SK-N-SH treated with all-trans-retinoic acid at 6 μM for 48 hours (cell line): ENCODE measurements around the gene RGS7.

Experiments
- ATAC-seq: fragments of 200-7000 bp; cut with Tn5 transposase; 3 replicates; pipeline ENCODE4 v1.9.1; 2020; ENCODE audit warnings: mild to moderate bottlenecking, moderate library complexity
- ARNTL ChIP-seq: fragments of 450-650 bp; formaldehyde crosslinking; IDR thresholded peaks from 2 replicates; pipeline ENCODE4 v1.5.0; 2020; ENCODE audit warnings: low read depth, mild to moderate bottlenecking, moderate library complexity, borderline replicate concordance
- BACH2 ChIP-seq: fragments of 250-450 bp; sonication (Bioruptor Pico); IDR thresholded peaks from 2 replicates; pipeline ENCODE4 v1.9.0; 2021; ENCODE audit warnings: mild to moderate bottlenecking, borderline replicate concordance
- ESRRG ChIP-seq: fragments of 250-450 bp; sonication (Bioruptor Pico); IDR thresholded peaks from 2 replicates; pipeline ENCODE4 v1.6.1; 2021; ENCODE audit warnings: mild to moderate bottlenecking
- GLIS3 ChIP-seq: fragments of 250-450 bp; sonication (Bioruptor Pico); IDR thresholded peaks from 2 replicates; pipeline ENCODE4 v1.5.0; 2020; ENCODE audit warnings: mild to moderate bottlenecking, moderate library complexity
- ISL1 ChIP-seq: fragments of 250-450 bp; sonication (Bioruptor Pico); IDR thresholded peaks from 2 replicates; pipeline ENCODE4 v2.1.2; 2022; ENCODE audit warnings: mild to moderate bottlenecking, moderate library complexity
- PPARA ChIP-seq: fragments of 250-450 bp; sonication (Bioruptor Pico); IDR thresholded peaks from 2 replicates; pipeline ENCODE4 v1.5.0; 2020; ENCODE audit warnings: mild to moderate bottlenecking, borderline replicate concordance
- SNAI2 ChIP-seq: fragments of 250-450 bp; sonication (Bioruptor Pico); IDR thresholded peaks from 2 replicates; pipeline ENCODE4 v1.5.0; 2020; ENCODE audit warnings: mild to moderate bottlenecking, moderate library complexity
- TCF4 ChIP-seq: fragments of 250-450 bp; sonication (Bioruptor Pico); IDR thresholded peaks from 2 replicates; pipeline ENCODE4 v1.8.0; 2021; ENCODE audit warnings: mild to moderate bottlenecking, moderate library complexity, borderline replicate concordance
- TOX ChIP-seq: fragments of 250-450 bp; sonication (Bioruptor Pico); IDR thresholded peaks from 2 replicates; pipeline ENCODE4 v1.8.0; 2021; ENCODE audit warnings: mild to moderate bottlenecking, moderate library complexity, borderline replicate concordance
- ZFP3 ChIP-seq: fragments of 250-450 bp; sonication (Bioruptor Pico); IDR thresholded peaks from 2 replicates; pipeline ENCODE4 v1.5.0; 2020; ENCODE audit warnings: mild to moderate bottlenecking, moderate library complexity
- ZFP30 ChIP-seq: fragments of 450-650 bp; formaldehyde crosslinking; IDR thresholded peaks from 2 replicates; pipeline ENCODE4 v1.5.0; 2022; ENCODE audit warnings: mild to moderate bottlenecking, moderate library complexity
- ZNF565 ChIP-seq: fragments of 450-650 bp; formaldehyde crosslinking; conservative IDR thresholded peaks from 2 replicates; pipeline ENCODE4 v1.5.0; 2020; ENCODE audit warnings: low read depth, mild to moderate bottlenecking, moderate library complexity
- ZNF70 ChIP-seq: fragments of 450-650 bp; formaldehyde crosslinking; IDR thresholded peaks from 2 replicates; pipeline ENCODE4 v1.5.0; 2020; ENCODE audit warnings: mild to moderate bottlenecking, moderate library complexity
- ZNF8 ChIP-seq: fragments of 450-650 bp; formaldehyde crosslinking; IDR thresholded peaks from 2 replicates; pipeline ENCODE4 v1.5.0; 2020; ENCODE audit warnings: mild to moderate bottlenecking, moderate library complexity
- TF ChIP-seq, protein P1 (sequence below): fragments of 250-450 bp; sonication (Bioruptor Pico); IDR thresholded peaks from 2 replicates; pipeline ENCODE4 v1.5.1; 2020; ENCODE audit warnings: low read depth, mild to moderate bottlenecking, moderate library complexity
- TF ChIP-seq, protein P2 (sequence below): fragments of 250-450 bp; sonication (Bioruptor Pico); IDR thresholded peaks from 2 replicates; pipeline ENCODE4 v1.8.0; 2021; ENCODE audit warnings: low read depth, mild to moderate bottlenecking, moderate library complexity, borderline replicate concordance
- TF ChIP-seq, protein P3 (sequence below): fragments of 250-450 bp; sonication (Bioruptor Pico); IDR thresholded peaks from 2 replicates; pipeline ENCODE4 v1.8.0; 2020; ENCODE audit warnings: mild to moderate bottlenecking, moderate library complexity, borderline replicate concordance
- TF ChIP-seq, protein P4 (sequence below): fragments of 250-450 bp; sonication (Bioruptor Pico); IDR thresholded peaks from 2 replicates; pipeline ENCODE4 v1.5.0; 2020; ENCODE audit warnings: mild to moderate bottlenecking, moderate library complexity

Gene RGS7

DNA sequence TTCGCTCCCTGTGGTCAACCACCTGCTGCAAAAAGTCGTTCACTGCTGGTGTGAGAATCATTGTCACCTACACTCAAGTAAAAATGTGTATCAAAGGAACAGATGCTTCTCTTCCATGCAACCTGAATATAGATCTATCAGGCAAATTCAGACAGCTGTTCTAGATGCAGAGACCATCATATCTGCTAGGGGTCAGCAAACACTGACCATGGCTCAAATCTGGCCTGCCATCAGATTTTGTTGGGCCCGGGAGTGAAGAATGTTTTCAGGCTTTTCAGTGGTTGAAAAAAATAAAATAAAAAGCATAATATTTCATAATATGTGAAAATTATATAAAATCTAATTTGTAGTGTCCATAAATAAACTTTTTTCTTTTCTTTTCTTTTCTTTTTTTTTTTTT lies 199.6 kb downstream of the RGS7 start:
- no peak for ATAC-seq
- TF ChIP-seq ARNTL (CRISPR knock-in tag) (no peak), TCF4 (CRISPR knock-in tag) (no peak), ZFP3 (no peak), ZFP30 (CRISPR knock-in tag) (no peak), ISL1 (CRISPR knock-in tag) (no peak), ZNF8 (CRISPR knock-in tag) (no peak), TOX (CRISPR knock-in tag) (no peak), ZNF70 (no peak), PPARA (CRISPR knock-in tag) (no peak), GLIS3 (no peak)
- TF ChIP-seq, protein P1, sequence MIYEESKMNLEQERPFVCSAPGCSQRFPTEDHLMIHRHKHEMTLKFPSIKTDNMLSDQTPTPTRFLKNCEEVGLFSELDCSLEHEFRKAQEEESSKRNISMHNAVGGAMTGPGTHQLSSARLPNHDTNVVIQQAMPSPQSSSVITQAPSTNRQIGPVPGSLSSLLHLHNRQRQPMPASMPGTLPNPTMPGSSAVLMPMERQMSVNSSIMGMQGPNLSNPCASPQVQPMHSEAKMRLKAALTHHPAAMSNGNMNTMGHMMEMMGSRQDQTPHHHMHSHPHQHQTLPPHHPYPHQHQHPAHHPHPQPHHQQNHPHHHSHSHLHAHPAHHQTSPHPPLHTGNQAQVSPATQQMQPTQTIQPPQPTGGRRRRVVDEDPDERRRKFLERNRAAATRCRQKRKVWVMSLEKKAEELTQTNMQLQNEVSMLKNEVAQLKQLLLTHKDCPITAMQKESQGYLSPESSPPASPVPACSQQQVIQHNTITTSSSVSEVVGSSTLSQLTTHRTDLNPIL (CRISPR knock-in tag): no peak
- TF ChIP-seq, protein P2, sequence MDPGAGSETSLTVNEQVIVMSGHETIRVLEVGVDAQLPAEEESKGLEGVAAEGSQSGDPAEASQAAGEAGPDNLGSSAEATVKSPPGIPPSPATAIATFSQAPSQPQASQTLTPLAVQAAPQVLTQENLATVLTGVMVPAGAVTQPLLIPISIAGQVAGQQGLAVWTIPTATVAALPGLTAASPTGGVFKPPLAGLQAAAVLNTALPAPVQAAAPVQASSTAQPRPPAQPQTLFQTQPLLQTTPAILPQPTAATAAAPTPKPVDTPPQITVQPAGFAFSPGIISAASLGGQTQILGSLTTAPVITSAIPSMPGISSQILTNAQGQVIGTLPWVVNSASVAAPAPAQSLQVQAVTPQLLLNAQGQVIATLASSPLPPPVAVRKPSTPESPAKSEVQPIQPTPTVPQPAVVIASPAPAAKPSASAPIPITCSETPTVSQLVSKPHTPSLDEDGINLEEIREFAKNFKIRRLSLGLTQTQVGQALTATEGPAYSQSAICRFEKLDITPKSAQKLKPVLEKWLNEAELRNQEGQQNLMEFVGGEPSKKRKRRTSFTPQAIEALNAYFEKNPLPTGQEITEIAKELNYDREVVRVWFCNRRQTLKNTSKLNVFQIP (CRISPR knock-in tag): no peak
- TF ChIP-seq, all 23 proteins: peak for 0

DNA sequence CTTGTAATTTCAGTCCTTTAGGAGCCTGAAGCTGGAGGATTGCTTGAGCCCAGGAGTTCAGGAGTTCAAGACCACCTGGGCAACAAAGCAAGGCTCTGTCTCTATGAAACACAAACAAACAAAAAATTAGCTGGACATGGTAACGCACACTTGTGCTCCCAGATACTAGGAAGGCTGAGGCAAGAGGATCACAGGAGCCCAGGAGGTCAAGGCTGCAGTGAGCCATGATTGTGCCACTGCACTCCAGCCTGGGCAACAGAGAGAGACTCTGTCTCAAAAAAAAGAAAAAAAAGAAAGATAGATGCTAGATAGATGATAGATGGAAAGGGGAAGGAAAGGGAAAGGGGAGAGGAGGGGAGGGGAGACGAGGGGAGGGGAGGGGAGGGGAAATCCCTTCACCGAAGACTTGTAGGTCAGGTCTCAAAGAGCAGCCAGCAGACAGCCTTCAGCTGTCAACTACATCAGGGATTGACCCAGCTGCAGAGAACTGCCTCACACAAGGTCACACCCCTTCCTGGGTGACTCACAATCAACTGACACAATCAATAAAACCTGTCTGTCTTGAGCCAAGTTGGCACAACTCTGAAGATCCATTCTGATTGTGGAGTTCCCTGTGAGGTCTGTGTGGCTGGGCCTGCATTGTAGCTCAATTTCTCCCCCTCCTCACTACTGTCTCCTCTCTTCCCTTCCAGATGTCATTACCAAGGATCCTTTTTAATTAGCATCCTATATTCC lies 200.6 kb downstream of the RGS7 start:
- ATAC-seq: no peak

More for the DNA sequence above, 200.6 kb downstream of the RGS7 start:
- TF ChIP-seq SNAI2: no peak
- TF ChIP-seq, protein P3, sequence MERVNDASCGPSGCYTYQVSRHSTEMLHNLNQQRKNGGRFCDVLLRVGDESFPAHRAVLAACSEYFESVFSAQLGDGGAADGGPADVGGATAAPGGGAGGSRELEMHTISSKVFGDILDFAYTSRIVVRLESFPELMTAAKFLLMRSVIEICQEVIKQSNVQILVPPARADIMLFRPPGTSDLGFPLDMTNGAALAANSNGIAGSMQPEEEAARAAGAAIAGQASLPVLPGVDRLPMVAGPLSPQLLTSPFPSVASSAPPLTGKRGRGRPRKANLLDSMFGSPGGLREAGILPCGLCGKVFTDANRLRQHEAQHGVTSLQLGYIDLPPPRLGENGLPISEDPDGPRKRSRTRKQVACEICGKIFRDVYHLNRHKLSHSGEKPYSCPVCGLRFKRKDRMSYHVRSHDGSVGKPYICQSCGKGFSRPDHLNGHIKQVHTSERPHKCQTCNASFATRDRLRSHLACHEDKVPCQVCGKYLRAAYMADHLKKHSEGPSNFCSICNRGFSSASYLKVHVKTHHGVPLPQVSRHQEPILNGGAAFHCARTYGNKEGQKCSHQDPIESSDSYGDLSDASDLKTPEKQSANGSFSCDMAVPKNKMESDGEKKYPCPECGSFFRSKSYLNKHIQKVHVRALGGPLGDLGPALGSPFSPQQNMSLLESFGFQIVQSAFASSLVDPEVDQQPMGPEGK: no peak
- no peak for TF ChIP-seq BACH2 (CRISPR knock-in tag)
- TF ChIP-seq ARNTL (CRISPR knock-in tag): no peak
- TF ChIP-seq TCF4 (CRISPR knock-in tag): no peak
- no peak for TF ChIP-seq GLIS3
- no peak for TF ChIP-seq ISL1 (CRISPR knock-in tag)
- no peak for TF ChIP-seq PPARA (CRISPR knock-in tag)
- TF ChIP-seq, protein P1 (CRISPR knock-in tag): no peak
- TF ChIP-seq TOX (CRISPR knock-in tag): no peak
- TF ChIP-seq ZFP30 (CRISPR knock-in tag): no peak
- TF ChIP-seq ESRRG: no peak
- TF ChIP-seq ZNF70: no peak
- TF ChIP-seq ZNF8 (CRISPR knock-in tag): no peak
- no peak for TF ChIP-seq ZFP3
- TF ChIP-seq, protein P2 (CRISPR knock-in tag): no peak
- TF ChIP-seq, protein P4, sequence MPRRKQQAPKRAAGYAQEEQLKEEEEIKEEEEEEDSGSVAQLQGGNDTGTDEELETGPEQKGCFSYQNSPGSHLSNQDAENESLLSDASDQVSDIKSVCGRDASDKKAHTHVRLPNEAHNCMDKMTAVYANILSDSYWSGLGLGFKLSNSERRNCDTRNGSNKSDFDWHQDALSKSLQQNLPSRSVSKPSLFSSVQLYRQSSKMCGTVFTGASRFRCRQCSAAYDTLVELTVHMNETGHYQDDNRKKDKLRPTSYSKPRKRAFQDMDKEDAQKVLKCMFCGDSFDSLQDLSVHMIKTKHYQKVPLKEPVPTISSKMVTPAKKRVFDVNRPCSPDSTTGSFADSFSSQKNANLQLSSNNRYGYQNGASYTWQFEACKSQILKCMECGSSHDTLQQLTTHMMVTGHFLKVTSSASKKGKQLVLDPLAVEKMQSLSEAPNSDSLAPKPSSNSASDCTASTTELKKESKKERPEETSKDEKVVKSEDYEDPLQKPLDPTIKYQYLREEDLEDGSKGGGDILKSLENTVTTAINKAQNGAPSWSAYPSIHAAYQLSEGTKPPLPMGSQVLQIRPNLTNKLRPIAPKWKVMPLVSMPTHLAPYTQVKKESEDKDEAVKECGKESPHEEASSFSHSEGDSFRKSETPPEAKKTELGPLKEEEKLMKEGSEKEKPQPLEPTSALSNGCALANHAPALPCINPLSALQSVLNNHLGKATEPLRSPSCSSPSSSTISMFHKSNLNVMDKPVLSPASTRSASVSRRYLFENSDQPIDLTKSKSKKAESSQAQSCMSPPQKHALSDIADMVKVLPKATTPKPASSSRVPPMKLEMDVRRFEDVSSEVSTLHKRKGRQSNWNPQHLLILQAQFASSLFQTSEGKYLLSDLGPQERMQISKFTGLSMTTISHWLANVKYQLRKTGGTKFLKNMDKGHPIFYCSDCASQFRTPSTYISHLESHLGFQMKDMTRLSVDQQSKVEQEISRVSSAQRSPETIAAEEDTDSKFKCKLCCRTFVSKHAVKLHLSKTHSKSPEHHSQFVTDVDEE (CRISPR knock-in tag): no peak
- TF ChIP-seq ZNF565 (CRISPR knock-in tag): no peak
